HepG2 (cell line): ENCODE data around the gene GSK3B.

Experiments used
- CEBPB ChIP-seq: IDR thresholded peaks from 2 replicates; pipeline ENCODE4 v1.6.1; 2011; ENCODE audit warnings: low read depth, low read length, improper control_type of control experiment, borderline replicate concordance
- CREB1 ChIP-seq, 2 experiments: fragments of 450-650 bp in 1 of 2; IDR thresholded peaks; 2 replicates each; pipeline ENCODE4 v1.6.1; 2016 to 2017; ENCODE audit warnings: control low read depth in 1 of 2, mild to moderate bottlenecking in 1 of 2, missing compliant biosample characterization in 1 of 2, missing genetic modification characterization in 1 of 2
- CTCF ChIP-seq: sonication (generic); formaldehyde crosslinking; IDR thresholded peaks from 2 replicates; pipeline ENCODE4 v1.5.0; 2020; ENCODE audit warnings: mild to moderate bottlenecking, missing genetic modification reagents, moderate library complexity
- FOXC1 ChIP-seq: sonication (generic); formaldehyde crosslinking; IDR thresholded peaks from 2 replicates; pipeline ENCODE4 v1.8.0; 2022; ENCODE audit warnings: mild to moderate bottlenecking, missing genetic modification reagents, borderline replicate concordance
- IKZF5 ChIP-seq: IDR thresholded peaks from 2 replicates; pipeline ENCODE4 v1.6.1; 2018; ENCODE audit warnings: missing genetic modification reagents, mild to moderate bottlenecking, missing compliant biosample characterization
- JUNB ChIP-seq: sonication (generic); formaldehyde crosslinking; IDR thresholded peaks from 2 replicates; pipeline ENCODE4 v1.8.0; 2022; ENCODE audit warnings: missing genetic modification reagents, mild to moderate bottlenecking, borderline replicate concordance
- NCOA2 ChIP-seq: sonication (generic); formaldehyde crosslinking; IDR thresholded peaks from 2 replicates; pipeline ENCODE4 v1.8.0; 2022; ENCODE audit warnings: inconsistent platforms
- NFYB ChIP-seq: sonication (generic); formaldehyde crosslinking; IDR thresholded peaks from 2 replicates; pipeline ENCODE4 v1.4.0; 2020; ENCODE audit warnings: missing genetic modification reagents
- STAG1 ChIP-seq: sonication (generic); formaldehyde crosslinking; IDR thresholded peaks from 2 replicates; pipeline ENCODE4 v1.4.0; 2020; ENCODE audit warnings: missing genetic modification reagents
- ZBTB20 ChIP-seq: sonication (generic); formaldehyde crosslinking; IDR thresholded peaks from 2 replicates; pipeline ENCODE4 v1.8.1; 2023; ENCODE audit warnings: missing genetic modification reagents, low read depth, mild to moderate bottlenecking, borderline replicate concordance
- ZNF530 ChIP-seq: sonication (generic); formaldehyde crosslinking; IDR thresholded peaks from 2 replicates; pipeline ENCODE4 v1.5.0; 2020; ENCODE audit warnings: low read depth, mild to moderate bottlenecking, missing genetic modification reagents
- ZNF577 ChIP-seq: sonication (generic); formaldehyde crosslinking; IDR thresholded peaks from 2 replicates; pipeline ENCODE4 v1.4.0; 2020; ENCODE audit warnings: mild to moderate bottlenecking, low read depth, missing genetic modification reagents, borderline replicate concordance
- TF ChIP-seq, protein P1 (sequence below): sonication (generic); formaldehyde crosslinking; IDR thresholded peaks from 2 replicates; pipeline ENCODE4 v1.4.0; 2020; ENCODE audit warnings: missing genetic modification reagents

DNA sequence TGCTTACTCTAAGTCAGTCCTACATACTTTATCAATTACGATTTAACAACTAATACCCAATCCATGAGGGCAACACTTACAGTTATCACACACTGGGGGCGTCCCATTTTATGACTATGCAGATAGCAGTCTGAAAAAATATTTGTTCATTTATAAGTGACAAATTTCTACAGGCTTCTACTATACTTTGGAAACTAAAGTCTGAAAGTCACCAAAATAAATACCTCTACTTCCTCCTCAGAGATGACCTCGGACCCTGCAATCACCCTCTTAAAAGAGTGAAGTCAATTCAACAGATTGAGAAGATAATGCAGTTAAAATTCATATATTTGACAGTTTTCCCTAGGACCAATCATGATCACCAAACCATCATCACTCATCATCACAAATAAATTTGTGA is 76.6 kb downstream of the GSK3B start:
- TF ChIP-seq FOXC1 (no peak), IKZF5 (CRISPR knock-in tag) (no peak), CTCF (CRISPR knock-in tag) (no peak), ZNF530 (CRISPR knock-in tag) (no peak), ZNF577 (CRISPR knock-in tag) (no peak), JUNB (no peak), CEBPB (no peak), NFYB (no peak), CREB1 (IDR thresholded peaks at IDR 0.05) (no peak), CREB1 (CRISPR knock-in tag; IDR thresholded peaks at IDR 0.05) (no peak), STAG1 (CRISPR knock-in tag) (no peak), ZBTB20 (no peak), NCOA2 (CRISPR knock-in tag) (no peak)
- TF ChIP-seq, protein P1, sequence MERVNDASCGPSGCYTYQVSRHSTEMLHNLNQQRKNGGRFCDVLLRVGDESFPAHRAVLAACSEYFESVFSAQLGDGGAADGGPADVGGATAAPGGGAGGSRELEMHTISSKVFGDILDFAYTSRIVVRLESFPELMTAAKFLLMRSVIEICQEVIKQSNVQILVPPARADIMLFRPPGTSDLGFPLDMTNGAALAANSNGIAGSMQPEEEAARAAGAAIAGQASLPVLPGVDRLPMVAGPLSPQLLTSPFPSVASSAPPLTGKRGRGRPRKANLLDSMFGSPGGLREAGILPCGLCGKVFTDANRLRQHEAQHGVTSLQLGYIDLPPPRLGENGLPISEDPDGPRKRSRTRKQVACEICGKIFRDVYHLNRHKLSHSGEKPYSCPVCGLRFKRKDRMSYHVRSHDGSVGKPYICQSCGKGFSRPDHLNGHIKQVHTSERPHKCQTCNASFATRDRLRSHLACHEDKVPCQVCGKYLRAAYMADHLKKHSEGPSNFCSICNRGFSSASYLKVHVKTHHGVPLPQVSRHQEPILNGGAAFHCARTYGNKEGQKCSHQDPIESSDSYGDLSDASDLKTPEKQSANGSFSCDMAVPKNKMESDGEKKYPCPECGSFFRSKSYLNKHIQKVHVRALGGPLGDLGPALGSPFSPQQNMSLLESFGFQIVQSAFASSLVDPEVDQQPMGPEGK = no peak
